Measurements from ENCODE around the gene CACNA2D2.

The CACNA2D2 gene

GRCh38 chr3:50337175-50337861 lies 166.1 kb downstream of the CACNA2D2 start:
- DNase-seq (ENCODE audit: low read depth) = peak; percentile 95
- TF ChIP-seq CTCF (conservative IDR thresholded peaks at IDR 0.05; ENCODE audit: low read depth, low read length) = no peak
- peak overlapping the region; percentile 88 for H3K4me3 ChIP-seq (ENCODE audit: low read length)

GRCh38 chr3:50336452-50337174 lies 166.8 kb downstream of the CACNA2D2 start:
- no peak for TF ChIP-seq CTCF (conservative IDR thresholded peaks at IDR 0.05; ENCODE audit: low read depth, low read length)
- H3K4me3 ChIP-seq (ENCODE audit: low read length) = peak overlapping the region; percentile 88
- no peak for DNase-seq (ENCODE audit: low read depth)

DNA sequence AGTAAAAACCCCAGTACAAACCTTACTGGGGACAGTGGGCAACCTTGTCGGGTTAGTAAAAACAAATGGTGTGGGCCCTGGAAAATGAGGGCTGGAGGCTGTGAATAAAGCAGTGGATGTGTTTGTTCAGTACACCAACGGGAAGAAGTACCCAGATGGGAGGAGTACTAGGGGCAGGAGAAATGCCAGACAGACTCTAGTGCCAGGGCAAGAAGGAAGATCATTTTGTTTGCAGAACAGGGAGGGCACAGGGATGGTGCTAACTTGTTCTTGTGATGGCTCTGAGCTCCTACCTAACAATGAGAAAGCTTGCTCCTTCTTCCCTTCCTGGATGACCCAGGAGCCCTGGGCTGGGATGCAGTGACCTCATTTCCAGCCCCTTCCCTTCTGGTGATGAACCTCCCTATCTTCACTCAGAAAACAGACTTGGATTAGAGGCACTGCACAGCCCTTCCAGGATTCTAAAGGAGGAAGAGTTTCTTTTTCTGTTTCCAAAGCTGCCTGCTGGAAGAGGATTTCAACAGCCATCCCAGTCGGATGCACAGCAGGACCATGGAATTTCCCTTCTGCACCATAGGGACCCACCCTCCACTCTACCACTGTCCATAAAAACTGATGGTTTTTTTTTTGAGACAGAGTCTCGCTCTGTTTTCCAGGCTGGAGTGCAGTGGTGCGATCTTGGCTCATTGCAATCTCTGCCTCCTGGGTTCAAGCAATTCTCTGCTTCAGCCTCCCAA lies 168.9 kb downstream of the CACNA2D2 start:
- no peak for TF ChIP-seq CTCF (conservative IDR thresholded peaks at IDR 0.05; ENCODE audit: low read depth, low read length)
- no peak overlapping the region for H3K4me3 ChIP-seq (ENCODE audit: low read length)
- DNase-seq (ENCODE audit: low read depth) = no peak

DNA sequence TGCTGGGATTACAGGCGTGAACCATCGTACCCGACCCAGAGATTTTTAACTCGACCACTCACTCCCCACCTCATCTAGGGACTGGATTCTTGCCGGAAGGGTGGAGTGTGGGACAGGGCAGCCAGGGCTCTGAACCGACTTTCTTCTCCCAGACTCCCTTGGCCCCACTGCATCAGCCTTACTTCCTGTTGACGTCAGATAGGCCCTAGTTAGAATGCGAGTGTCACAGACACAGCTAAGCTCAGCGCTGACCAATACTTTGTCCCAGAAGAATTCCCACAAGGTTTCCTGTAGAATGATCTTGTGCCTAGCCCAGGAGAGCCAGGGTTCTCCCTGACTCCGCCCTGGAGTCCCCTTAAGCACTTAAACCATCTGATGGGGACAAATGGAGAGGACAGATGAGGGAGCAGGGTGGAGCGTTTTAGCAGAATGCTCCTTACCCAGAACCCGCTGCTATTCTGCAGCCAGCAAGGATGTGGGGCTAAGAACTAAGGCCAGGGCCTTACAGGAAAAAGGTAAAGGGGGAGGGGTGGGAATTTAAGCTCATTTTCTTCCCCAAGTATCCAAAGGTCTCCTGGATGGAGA lies 169.6 kb downstream of the CACNA2D2 start:
- DNase-seq (ENCODE audit: low read depth) = no peak
- TF ChIP-seq CTCF (conservative IDR thresholded peaks at IDR 0.05; ENCODE audit: low read depth, low read length) = no peak
- no peak overlapping the region for H3K4me3 ChIP-seq (ENCODE audit: low read length)

GRCh38 chr3:50331364-50331907 lies 172.0 kb downstream of the CACNA2D2 start:
- DNase-seq (ENCODE audit: low read depth) = no peak
- no peak overlapping the region for H3K4me3 ChIP-seq (ENCODE audit: low read length)
- no peak for TF ChIP-seq CTCF (conservative IDR thresholded peaks at IDR 0.05; ENCODE audit: low read depth, low read length)

DNA sequence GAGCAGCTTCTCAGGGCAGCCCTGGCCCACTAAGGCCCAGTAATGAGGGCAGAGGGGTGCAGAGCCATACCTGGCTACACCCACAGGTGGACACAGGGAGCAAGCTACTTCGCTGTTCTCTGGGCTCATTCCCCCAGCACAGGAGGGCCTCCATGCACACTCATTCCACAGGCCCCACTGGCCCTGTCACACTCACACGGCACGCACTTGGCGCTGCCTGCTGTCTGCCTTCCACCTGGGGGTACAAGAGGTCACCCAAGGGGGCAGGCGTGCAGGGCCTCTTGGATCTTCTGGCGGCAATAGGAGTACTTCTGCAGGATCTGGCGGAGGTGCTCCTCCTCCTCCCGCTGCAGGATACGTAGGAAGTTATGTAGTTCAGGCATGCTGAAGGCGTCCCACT lies 173.1 kb downstream of the CACNA2D2 start:
- DNase-seq (ENCODE audit: low read depth) = no peak
- TF ChIP-seq CTCF (conservative IDR thresholded peaks at IDR 0.05; ENCODE audit: low read depth, low read length) = no peak
- no peak overlapping the region for H3K4me3 ChIP-seq (ENCODE audit: low read length)

All from retinal pigment epithelial cell (primary cell).